HEK293T (cell line): ENCODE data around the gene SNN.

Experiments
- CTCF ChIA-PET: fragments of 350-600 bp; formaldehyde crosslinking; extraction: SDS; loops from one replicate; lab custom pipeline; 2021; ENCODE audit warnings: antibody characterized with exemption, inconsistent platforms; lab: Yijun Ruan, JAX
- POLR2A ChIA-PET: fragments of 350-600 bp; formaldehyde crosslinking; extraction: SDS; loops from one replicate; lab custom pipeline; 2020; ENCODE audit warnings: antibody characterized with exemption, inconsistent platforms; lab: Yijun Ruan, JAX
- DNase-seq: peaks from one replicate; pipeline ENCODE4 v3.0.0; 2012; ENCODE audit warnings: mixed read lengths; ENCODE audit errors: extremely low spot score
- ARNT ChIP-seq: fragments of 450-650 bp; IDR thresholded peaks from 2 replicates; pipeline ENCODE4 v1.6.1; 2017; ENCODE audit warnings: mild to moderate bottlenecking
- HDGF ChIP-seq: fragments of 450-650 bp; IDR thresholded peaks from 2 replicates; pipeline ENCODE4 v1.6.1; 2017; ENCODE audit warnings: antibody characterized with exemption, borderline replicate concordance
- PKNOX1 ChIP-seq: fragments of 450-650 bp; IDR thresholded peaks from 2 replicates; pipeline ENCODE4 v1.6.1; 2016
- SUZ12 ChIP-seq: fragments of 450-650 bp; IDR thresholded peaks from 2 replicates; pipeline ENCODE4 v1.6.1; 2016; ENCODE audit warnings: mild to moderate bottlenecking
- TARDBP ChIP-seq: fragments of 450-650 bp; IDR thresholded peaks from 2 replicates; pipeline ENCODE4 v1.6.1; 2016

The SNN gene

GRCh38 chr16:11727796-11728543 lies 59.7 kb downstream of the SNN start:
- CTCF ChIA-PET: interaction anchor here (0.5 kb wide), 1 partner anchor 774 kb away, joined by 3 read pairs; no protein-coding TSS in a partner anchor
- POLR2A ChIA-PET: no interaction called here
- no peak for DNase-seq
- TF ChIP-seq PKNOX1 (no peak), ARNT (no peak), HDGF (no peak), SUZ12 (no peak), TARDBP (no peak)
